Spinal cord (tissue), 10 donors: ENCODE results near the gene TSEN34. TPM values are rescaled to one million over a fixed set of nuclear protein-coding genes. Genes with fewer than 3 reads are reported as not detected.

Source experiments
- DNase-seq, 6 donors: peaks; one replicate each; pipeline versions ENCODE4 v3.0.0 to v3.0.0-alpha.2; 2013 to 2015; ENCODE audit warnings: low spot score in 6 of 6, low read depth in 4 of 6
- H3K27ac ChIP-seq: one replicate; pipeline ENCODE4 v1.5.1; 2013; ENCODE audit warnings: low read depth, low read length, control low read depth
- H3K27me3 ChIP-seq: one replicate; pipeline ENCODE4 v1.6.1; 2013; ENCODE audit warnings: low read length; ENCODE audit not compliant: control insufficient read depth, insufficient read depth
- H3K36me3 ChIP-seq: one replicate; pipeline ENCODE4 v1.6.1; 2013; ENCODE audit warnings: low read length; ENCODE audit not compliant: control insufficient read depth, insufficient read depth
- H3K4me1 ChIP-seq: one replicate; pipeline ENCODE4 v1.6.1; 2013; ENCODE audit warnings: low read length; ENCODE audit not compliant: control insufficient read depth, insufficient read depth
- H3K4me3 ChIP-seq: one replicate; pipeline ENCODE4 v1.5.1; 2013; ENCODE audit warnings: low read depth, low read length, control low read depth
- H3K9me3 ChIP-seq: one replicate; pipeline ENCODE4 v1.6.1; 2013; ENCODE audit warnings: low read length; ENCODE audit not compliant: control insufficient read depth, insufficient read depth
- WGBS: methylation state at CpG from one replicate; pipeline ENCODE4 v1.1.5; 2013; ENCODE audit warnings: missing lambda C conversion rate; ENCODE audit not compliant: insufficient coverage; 5-methylcytosine and 5-hydroxymethylcytosine counted together
- long read RNA-seq, 4 donors: transcript quantifications; one replicate each; lab custom pipeline, GENCODE V29; 2026
- polyA plus RNA-seq, 2 donors: library from polyadenylated mRNA; unstranded; fragments of 120-200 nt; gene quantifications; one replicate each; pipeline ENCODE4 v1.2.1, GENCODE V29; 2013; ENCODE audit not compliant: insufficient read length in 2 of 2
- total RNA-seq, 2 donors: library from RNA; depleted of rRNA in 1 of 2; stranded (reverse); fragments of 120-200 nt in 1 of 2; fragments of >200 nt in 1 of 2; gene quantifications; one replicate each; pipeline versions ENCODE4 v1.2.3 to v1.2.4, GENCODE V29; 2013 to 2014
- donor health status: healthy.

Gene TSEN34
- total RNA-seq (10 to 100 TPM; 24.6 to 43.6 TPM), polyA plus RNA-seq (10 to 100 TPM; 49.1 to 53.0 TPM)
- long read RNA-seq, donor 1, transcript TSEN34-203 (4 exons, 1,349 nt), result major isoform, 36 of 53 reads
- long read RNA-seq, donor 1, transcript TSEN34-201 (5 exons, 2,294 nt), result minor isoform, 9 of 53 reads
- long read RNA-seq, donor 1, partial matches to known transcripts, result 5 of 53 reads
- long read RNA-seq, donor 1, other reads (novel, unspliced or antisense), result 0 of 53 reads
- long read RNA-seq, donor 2, transcript TSEN34-203 (4 exons, 1,349 nt), result major isoform, 11 of 17 reads
- long read RNA-seq, donor 2, partial matches to known transcripts, result 0 of 17 reads
- long read RNA-seq, donor 2, other reads (novel, unspliced or antisense), result 0 of 17 reads
- long read RNA-seq, donor 3, transcript TSEN34-203 (4 exons, 1,349 nt), result major isoform, 14 of 19 reads
- long read RNA-seq, donor 3, partial matches to known transcripts, result 0 of 19 reads
- long read RNA-seq, donor 3, other reads (novel, unspliced or antisense), result 0 of 19 reads
- long read RNA-seq, donor 4, transcript TSEN34-207 (3 exons, 2,372 nt), result minor isoform, 7 of 93 reads
- long read RNA-seq, donor 4, transcript TSEN34-201 (5 exons, 2,294 nt), result minor isoform, 22 of 93 reads
- long read RNA-seq, donor 4, transcript TSEN34-203 (4 exons, 1,349 nt), result major isoform, 35 of 93 reads
- long read RNA-seq, donor 4, partial matches to known transcripts, result 25 of 93 reads
- long read RNA-seq, donor 4, other reads (novel, unspliced or antisense), result 0 of 93 reads

- H3K4me3 ChIP-seq, result peak within 1 kb of the TSS; percentile 92
- peak in 3 of 6 donors; percentile 64 to 82 (median 82) for DNase-seq
Observed at GRCh38 chr19:54191011-54191810, at the start of gene TSEN34. Gene TSEN34 (plus strand): TSS chr19:54191308. CDS start chr19:54191365, 57 bp downstream.

GRCh38 chr19:54141356-54141755 lies 49.8 kb upstream of the TSEN34 start:
- no peak for DNase-seq
- H3K27ac ChIP-seq, result no peak overlapping the region
- no CpG with 5 or more reads among the region's 3 CpGs for WGBS
- H3K9me3 ChIP-seq, result no peaks in the 10 kb centered on the region
- no peak overlapping the region for H3K4me3 ChIP-seq
- H3K36me3 ChIP-seq, result peaks cover 72% of the 10 kb centered on the region
- no peaks in the 10 kb centered on the region for H3K27me3 ChIP-seq
- H3K4me1 ChIP-seq, result peaks cover 27% of the 10 kb centered on the region

More at GRCh38 chr19:54191011-54191810, at the start of gene TSEN34:
- Histone ChIP-seq H3K36me3 (peaks cover 48% of the 10 kb centered on the region), H3K27me3 (no peaks in the 10 kb centered on the region), H3K9me3 (no peaks in the 10 kb centered on the region), H3K4me1 (peaks cover 24% of the 10 kb centered on the region), H3K27ac (peak within 1 kb of the TSS; percentile 100)
- under 1% methylated on average over 77 of the region's 77 CpGs for WGBS

DNA sequence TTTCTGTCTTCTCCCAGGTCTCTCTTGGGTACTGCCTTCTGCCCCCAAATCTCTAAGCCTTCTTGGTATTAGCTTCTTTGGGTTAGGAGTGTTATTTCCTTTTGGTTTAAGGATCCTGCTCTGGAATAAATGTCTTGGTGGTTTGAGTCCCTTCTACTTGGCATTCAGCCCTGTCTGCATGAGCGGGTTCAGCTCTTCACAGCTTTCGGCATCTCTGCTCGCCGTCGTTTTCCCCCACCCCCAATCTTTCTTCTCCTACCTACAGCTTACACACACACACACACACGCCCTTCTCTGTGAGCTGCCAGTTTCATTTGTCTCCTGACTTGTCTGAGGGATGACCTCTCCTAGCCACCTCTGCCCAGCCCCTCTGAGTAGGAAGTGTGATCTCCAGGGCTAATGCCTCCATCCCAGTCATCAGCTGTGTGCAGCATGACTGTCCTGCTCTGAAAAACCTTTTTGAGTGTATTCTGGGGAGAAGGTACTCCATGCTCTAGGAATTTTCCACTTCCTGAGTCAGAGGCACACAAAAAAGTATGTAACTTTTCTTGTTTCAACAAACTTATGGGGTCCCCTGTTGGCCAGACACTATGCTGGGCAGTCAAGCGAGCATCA lies 48.8 kb upstream of the TSEN34 start:
- peaks cover 81% of the 10 kb centered on the region for H3K36me3 ChIP-seq
- H3K4me1 ChIP-seq, result peaks cover 22% of the 10 kb centered on the region

GRCh38 chr19:54145541-54146158 lies 45.5 kb upstream of the TSEN34 start:
- Histone ChIP-seq H3K27ac (no peak overlapping the region), H3K4me3 (no peak overlapping the region), H3K36me3 (peaks cover 94% of the 10 kb centered on the region), H3K27me3 (no peaks in the 10 kb centered on the region), H3K9me3 (no peaks in the 10 kb centered on the region), H3K4me1 (no peaks in the 10 kb centered on the region)
- DNase-seq, result no peak
- 98% methylated on average over 27 of the region's 28 CpGs for WGBS

More for the DNA sequence above, 48.8 kb upstream of the TSEN34 start:
- no peak overlapping the region for H3K27ac ChIP-seq
- WGBS, result 75% methylated on average over 6 of the region's 7 CpGs
- H3K27me3 ChIP-seq, result no peaks in the 10 kb centered on the region
- DNase-seq, result no peak
- H3K9me3 ChIP-seq, result no peaks in the 10 kb centered on the region
- no peak overlapping the region for H3K4me3 ChIP-seq

DNA sequence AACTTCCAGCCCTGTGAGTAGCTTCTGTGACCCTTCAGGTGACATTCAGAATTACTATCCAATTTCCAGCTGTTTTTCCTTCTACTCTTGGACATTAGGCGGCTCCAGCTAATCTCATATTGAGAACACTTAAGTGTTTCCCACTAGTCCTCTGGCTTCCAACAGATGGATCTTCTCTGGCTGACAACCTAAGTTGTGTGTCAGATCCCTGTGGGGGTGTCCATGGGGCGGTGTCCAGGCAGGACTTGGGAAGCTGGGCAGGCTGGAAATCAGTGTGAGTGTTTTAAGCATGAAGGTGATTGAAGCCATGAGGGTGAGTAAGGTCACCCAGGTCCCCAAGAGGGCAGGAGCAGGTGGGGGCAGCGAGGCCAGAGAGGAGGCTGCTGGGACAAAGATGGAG lies 43.4 kb upstream of the TSEN34 start:
- Histone ChIP-seq H3K9me3 (no peaks in the 10 kb centered on the region), H3K27me3 (no peaks in the 10 kb centered on the region), H3K4me1 (no peaks in the 10 kb centered on the region), H3K27ac (no peak overlapping the region), H3K36me3 (peaks cover 100% of the 10 kb centered on the region), H3K4me3 (no peak overlapping the region)
- WGBS, result 100% methylated on average over 2 of the region's 3 CpGs
- DNase-seq, result no peak

DNA sequence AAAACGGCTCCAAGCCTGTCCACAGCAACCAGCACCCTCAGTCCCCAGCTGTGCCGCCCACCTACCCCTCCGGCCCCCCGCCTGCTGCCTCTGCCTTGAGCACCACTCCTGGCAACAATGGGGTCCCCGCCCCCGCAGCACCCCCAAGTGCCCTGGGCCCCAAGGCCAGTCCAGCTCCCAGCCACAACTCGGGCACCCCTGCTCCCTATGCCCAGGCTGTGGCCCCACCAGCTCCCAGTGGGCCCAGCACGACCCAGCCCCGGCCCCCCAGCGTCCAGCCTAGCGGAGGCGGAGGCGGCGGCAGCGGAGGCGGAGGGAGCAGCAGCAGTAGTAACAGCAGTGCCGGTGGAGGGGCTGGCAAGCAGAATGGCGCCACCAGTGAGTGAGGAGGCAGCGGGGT lies 43.0 kb upstream of the TSEN34 start:
- H3K36me3 ChIP-seq, result peaks cover 100% of the 10 kb centered on the region

DNA sequence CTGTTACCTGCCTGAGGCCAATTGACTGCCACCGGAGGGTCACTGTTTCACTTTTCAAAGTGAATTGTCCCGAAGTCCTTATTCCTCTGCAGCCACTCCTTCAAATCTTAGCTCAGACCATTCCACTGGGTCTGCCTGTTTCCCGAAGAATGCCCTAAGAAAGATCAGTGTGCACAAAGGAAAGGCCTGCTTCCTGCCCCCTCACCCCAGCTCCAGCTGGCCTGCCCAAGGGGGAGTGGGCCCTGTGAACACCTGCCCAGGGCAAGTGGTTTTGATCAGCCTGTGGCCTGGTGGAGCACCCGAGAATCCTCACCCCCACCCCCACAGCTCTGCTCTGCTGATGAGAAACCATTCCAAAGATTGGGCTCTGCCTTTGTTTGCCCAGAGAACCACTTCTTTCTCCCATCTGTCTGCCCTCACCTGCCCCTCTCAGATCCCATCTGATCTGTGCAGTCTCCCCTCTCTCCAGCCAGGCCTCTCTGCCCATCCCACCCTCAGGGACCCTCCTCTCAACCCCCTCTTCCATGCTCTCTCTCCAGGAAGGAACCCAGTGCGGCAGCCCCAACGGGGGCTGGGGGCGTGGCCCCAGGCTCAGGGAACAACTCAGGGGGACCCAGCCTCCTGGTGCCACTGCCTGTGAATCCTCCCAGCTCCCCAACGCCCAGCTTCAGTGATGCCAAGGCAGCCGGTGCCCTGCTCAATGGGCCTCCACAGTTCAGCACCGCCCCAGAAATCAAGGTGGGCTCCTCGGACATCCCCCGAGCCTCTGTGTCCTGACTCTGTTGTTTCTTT lies 41.9 kb upstream of the TSEN34 start:
- Histone ChIP-seq H3K36me3 (peaks cover 100% of the 10 kb centered on the region), H3K4me3 (no peak overlapping the region), H3K9me3 (no peaks in the 10 kb centered on the region), H3K27ac (no peak overlapping the region), H3K27me3 (no peaks in the 10 kb centered on the region), H3K4me1 (no peaks in the 10 kb centered on the region)
- no peak for DNase-seq
- 89% methylated on average over 12 of the region's 12 CpGs for WGBS

More for the DNA sequence above, 43.0 kb upstream of the TSEN34 start:
- 79% methylated on average over 19 of the region's 19 CpGs for WGBS
- DNase-seq, result no peak
- Histone ChIP-seq H3K4me3 (no peak overlapping the region), H3K4me1 (no peaks in the 10 kb centered on the region), H3K9me3 (no peaks in the 10 kb centered on the region), H3K27ac (no peak overlapping the region), H3K27me3 (no peaks in the 10 kb centered on the region)

DNA sequence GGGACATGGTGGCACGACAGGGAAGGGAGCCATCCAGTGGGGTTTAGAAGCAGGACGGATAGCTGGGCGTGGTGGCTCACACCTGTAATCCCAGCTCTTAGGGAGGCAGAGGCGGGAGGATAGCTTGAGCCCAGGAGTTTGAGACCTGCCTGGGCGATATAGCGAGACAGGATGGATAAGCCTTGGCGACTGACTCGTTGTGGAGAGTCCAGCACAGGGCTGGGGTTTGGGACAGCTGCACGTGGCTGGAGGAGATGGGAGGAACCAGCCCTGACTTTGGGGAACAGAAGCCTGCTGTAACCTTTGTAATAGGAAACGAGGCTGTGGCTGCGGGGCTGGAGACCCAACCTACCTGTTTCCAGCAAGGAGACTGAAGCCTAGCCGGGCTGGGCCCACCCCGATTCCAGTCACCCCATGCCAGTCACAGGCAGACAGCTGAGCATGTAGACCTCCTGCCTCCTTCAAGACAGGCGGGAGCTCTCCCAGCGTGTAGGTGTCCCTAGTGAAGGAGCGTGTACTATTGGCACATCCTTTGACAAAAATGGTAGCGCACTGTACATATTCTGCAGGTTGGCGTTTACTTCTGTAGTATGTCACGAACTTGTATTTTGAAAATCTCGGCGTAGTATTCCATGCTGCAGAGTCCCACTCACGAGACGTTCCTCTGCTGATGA lies 39.6 kb upstream of the TSEN34 start:
- peaks cover 98% of the 10 kb centered on the region for H3K36me3 ChIP-seq
- H3K9me3 ChIP-seq, result no peaks in the 10 kb centered on the region
- DNase-seq, result no peak
- WGBS, result 88% methylated on average over 23 of the region's 23 CpGs
- no peak overlapping the region for H3K4me3 ChIP-seq
- no peak overlapping the region for H3K27ac ChIP-seq
- H3K4me1 ChIP-seq, result no peaks in the 10 kb centered on the region
- H3K27me3 ChIP-seq, result no peaks in the 10 kb centered on the region
